ENCODE results near the gene VRTN.
"Not testable (repeated sequence)": the region's sequence is repeated elsewhere in the genome, so short reads cannot be mapped to it uniquely, and the experiment has no call there.

The VRTN gene

DNA sequence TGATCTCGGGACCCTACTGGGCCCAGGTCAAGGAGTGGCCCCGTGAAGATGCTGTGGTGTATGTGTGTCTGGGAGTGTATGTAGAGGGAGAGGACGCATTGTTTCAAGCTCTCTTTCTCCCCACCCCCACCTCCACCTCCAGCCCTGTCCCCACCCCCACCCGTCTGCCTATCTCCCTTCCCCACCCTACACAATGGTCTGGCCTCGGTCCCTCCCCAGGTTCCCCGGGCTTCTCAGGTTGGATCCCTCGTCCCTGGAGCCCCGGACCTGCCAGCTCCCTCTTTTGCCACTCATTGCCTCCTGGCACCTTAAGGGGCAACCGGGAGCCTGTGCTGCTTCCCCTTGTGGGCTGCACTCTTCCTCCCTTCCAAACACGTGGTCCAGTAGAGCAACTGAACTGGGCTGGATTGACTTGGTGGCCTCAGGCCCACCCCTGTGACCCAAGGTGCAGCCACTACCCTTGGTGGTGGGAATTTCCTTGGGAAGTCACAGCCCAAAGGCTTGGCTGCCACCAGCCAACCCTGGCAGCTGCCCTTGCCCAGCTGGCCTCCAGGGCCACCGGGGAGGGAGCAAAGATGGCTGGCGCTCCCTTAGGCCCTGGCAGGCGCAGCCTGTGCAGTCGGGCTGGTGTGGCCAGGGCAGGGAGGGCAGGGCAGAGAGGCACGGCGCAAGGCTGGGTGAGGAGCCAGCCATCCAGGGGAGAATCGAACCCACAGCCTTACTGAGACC is 628 bp downstream of the VRTN start:
- DNase-seq (ENCODE audit: extremely low read depth in 1 of 2, low read depth in 1 of 2) = no peak

DNA sequence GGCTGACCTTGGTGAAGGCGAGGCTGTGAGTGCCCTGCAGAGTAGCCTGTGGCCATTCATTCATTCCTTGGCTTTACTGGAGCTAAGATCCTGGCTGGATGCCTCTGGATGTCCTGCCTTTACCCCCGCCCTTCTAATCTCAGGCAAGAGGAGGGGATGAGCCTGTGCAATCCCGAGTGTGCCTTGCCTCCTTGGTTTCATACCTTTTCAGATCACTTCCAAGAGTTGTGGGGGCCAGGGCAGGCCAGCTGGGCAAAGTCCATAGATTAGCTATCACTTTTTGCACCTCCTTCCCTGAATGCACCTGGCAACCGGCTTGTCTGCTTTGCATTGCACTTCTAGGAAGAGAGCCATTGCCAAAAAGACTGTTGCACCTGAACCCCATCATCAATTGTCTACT is 1.5 kb downstream of the VRTN start:
- DNase-seq (ENCODE audit: extremely low read depth in 1 of 2, low read depth in 1 of 2) = no peak

DNA sequence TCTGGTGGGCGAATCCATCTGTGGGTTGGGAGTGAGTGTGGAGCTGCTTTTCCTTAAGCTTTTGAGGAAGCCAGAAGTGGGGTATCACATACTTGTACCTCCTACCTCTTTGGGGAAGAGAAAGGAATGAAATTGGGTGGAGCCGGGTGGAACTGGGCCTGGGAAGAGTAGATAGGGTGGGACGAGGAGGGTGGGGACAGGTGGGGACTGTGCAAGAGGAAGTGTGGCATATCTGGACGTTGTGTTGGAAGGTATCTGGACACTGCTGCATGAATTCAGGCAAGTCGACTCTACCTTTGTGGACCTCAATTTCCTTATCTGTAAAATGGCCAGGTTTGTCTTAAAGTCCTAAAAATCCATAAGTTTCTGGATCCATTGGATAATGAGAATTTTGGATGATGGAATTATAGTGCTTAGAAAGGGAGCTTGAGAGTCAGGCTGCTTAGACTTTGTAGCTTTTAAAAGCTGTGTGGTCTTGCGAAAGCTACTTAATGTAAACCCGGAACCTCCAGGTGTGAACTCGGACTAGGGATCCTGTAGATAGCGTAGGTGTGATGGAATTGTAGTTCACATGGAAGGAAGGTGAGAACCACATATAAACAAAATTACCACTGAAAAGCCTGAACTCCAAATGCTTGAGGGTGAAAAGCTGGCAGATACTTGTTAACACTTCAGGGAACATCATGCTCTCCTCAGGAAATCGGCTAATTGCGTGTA is 2.1 kb downstream of the VRTN start:
- no peak for DNase-seq (ENCODE audit: extremely low read depth in 1 of 2, low read depth in 1 of 2)

DNA sequence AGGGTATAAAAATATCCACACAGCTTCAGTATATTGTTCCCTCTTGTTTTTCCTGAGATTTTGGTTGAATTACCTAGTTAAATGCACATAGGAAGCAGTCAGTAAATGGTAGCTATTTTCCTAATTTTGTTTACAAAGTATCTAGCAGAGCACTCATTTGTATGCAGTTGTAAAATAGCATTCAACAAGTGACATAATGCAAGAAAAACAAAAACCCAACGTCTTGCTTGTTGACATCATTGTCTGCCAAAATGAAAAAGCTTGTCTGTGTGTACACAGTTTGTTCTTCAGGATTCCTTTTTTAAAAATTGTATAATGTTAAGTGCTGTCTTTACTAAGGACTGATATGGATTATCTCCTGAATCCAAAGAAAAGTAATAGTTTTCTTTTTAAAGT is 2.7 kb downstream of the VRTN start:
- DNase-seq (ENCODE audit: extremely low read depth in 1 of 2, low read depth in 1 of 2) = no peak

DNA sequence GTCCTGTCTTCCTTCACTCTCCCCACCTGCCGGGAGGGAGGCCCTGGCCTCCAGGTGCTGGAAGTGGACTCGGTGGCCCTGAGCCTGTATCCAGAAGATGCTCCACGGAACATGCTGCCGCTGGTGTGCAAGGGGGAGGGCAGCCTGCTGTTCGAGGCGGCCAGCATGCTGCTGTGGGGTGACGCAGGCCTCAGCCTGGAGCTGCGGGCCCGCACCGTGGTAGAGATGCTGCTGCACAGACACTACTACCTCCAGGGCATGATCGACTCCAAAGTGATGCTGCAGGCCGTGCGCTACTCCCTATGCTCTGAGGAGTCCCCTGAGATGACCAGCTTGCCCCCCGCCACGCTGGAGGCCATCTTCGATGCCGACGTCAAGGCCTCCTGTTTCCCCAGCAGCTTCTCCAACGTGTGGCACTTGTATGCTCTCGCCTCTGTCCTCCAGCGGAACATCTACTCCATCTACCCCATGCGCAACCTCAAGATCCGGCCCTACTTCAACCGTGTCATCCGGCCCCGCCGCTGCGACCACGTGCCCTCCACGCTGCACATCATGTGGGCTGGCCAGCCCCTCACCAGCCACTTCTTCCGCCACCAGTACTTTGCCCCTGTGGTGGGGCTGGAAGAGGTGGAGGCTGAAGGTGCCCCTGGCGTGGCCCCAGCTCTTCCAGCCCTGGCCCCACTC is 8.8 kb downstream of the VRTN start:
- no peak for DNase-seq (ENCODE audit: extremely low read depth in 1 of 2, low read depth in 1 of 2)

DNA sequence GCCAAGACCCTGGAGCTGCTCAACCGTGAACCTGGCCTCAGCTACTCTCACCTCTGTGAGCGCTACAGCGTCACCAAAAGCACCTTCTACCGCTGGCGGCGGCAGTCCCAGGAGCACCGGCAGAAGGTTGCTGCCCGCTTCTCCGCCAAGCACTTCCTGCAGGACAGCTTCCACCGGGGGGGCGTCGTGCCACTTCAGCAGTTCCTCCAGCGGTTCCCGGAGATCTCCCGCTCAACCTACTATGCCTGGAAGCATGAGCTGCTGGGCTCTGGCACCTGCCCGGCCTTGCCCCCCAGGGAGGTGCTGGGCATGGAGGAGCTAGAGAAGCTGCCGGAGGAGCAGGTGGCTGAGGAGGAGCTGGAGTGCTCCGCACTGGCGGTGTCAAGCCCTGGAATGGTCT is 9.3 kb downstream of the VRTN start:
- no peak for DNase-seq (ENCODE audit: extremely low read depth in 1 of 2, low read depth in 1 of 2)

DNA sequence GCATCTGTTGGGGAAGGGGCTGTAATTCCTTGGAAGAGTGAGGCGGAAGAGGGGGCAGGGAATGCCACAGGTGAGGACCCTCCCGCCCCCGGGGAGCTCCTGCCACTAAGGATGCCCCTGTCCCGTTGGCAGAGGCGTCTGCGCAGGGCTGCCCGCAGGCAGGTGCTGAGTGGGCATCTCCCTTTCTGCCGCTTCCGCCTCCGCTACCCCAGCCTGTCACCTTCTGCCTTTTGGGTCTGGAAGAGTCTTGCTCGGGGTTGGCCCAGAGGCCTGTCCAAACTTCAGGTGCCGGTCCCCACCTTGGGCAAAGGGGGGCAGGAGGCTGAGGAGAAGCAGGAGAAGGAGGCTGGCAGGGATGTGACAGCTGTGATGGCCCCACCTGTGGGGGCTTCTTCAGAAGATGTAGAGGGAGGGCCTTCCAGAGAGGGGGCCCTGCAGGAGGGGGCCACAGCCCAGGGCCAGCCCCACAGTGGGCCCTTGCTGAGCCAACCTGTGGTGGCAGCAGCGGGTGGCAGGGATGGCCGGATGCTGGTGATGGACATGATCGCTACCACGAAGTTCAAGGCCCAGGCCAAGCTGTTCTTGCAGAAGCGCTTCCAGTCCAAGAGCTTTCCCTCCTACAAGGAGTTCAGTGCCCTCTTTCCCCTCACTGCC is 10.0 kb downstream of the VRTN start:
- no peak for DNase-seq (ENCODE audit: extremely low read depth in 1 of 2, low read depth in 1 of 2)

DNA sequence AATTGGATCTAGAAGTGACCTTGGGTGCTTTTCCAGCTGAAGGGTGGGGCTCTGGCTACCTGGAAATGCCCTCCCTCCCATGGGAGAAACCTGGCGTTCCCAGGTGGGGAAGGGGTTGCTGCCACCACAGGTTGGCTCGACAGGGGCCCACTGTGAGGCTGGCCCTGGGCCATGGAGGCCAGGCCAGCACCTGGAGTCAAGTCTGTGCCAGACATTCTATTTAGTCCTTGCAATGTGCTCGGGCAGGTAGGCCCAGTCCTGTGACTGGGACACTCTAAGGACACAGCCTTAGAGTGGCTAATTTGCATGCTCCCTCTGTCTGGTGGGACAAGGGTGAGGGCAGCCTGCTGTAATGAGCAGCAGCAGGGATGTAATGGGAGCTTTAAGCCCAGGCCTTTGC is 11.9 kb downstream of the VRTN start:
- no peak for DNase-seq (ENCODE audit: extremely low read depth in 1 of 2, low read depth in 1 of 2)

DNA sequence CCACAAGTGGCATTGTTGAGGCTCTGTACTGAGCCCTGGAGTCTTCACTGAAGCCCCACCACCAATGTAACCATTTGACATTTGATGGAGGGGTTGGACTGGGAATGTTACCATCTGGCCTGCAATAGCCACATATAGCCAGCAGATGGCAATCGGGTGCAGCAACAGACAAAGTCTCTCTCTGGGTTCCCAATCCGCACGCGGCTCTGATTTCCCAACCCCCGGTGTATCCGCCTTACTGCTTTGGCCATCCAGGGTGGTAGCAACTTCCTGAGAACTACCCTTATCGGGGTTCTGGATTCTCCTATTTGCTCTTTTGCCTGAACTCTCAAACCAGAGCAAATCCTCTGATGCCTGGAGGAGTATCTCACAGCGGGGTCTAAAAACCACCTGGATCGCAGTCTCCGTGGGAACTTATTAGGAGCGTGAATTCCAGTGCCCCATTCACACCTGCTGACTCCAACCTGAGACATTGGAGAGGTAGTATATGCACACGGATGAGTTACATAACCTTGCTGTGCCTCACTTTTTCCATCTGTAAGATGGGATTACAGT is 14.2 kb downstream of the VRTN start:
- DNase-seq (ENCODE audit: extremely low read depth in 1 of 2, low read depth in 1 of 2) = peak; percentile 20 to 35

DNA sequence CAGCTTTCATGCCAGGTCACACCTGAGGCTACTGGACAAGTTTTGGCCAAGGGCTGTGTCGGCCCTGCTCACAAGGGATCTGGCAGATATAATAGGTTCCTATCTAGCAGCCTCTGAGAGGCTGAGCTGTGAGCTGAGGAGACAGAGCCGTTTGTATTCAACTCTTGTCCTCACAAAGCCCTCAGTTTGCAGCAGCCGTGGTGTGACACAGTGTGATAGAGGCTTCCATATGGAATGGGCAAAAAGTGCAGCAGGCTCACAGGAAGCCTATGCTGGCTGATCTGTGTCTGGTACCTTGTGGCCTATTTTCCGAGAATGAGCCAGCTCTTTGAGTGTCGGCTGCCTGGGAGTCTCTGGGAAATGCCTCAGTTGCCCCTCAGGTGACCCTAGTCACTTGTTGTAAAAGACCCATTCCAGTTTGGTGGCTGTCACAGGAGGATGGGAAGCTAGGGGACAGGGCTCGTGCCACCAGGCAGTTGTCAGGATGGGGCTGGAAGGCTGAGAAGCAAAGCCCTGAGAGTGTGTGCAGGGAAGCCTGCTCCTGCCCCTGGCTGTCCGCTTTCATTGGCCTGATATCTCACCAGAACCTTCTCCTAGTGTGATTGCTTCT is 16.1 kb downstream of the VRTN start:
- no peak for DNase-seq (ENCODE audit: extremely low read depth in 1 of 2, low read depth in 1 of 2)

DNA sequence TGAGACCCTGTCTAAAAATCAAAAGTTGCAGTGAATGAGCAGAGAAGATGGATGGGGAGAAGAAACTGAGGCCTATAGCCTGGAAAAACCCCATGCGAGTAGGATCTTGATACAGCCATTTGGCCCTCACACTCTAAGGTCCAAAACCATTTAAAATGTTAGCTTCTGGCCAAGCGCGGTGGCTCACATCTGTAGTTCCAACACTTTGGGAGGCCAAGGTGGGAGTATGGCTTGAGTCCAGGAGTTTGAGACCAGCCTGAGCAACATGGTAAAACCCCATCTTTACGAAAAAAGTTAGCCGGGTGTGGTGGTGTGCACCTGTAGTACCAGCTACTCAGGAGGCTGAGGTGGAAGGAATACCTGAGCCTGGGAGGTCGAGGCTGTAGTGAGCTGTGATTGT is 19.8 kb downstream of the VRTN start:
- DNase-seq (ENCODE audit: extremely low read depth in 1 of 2, low read depth in 1 of 2) = no peak

DNA sequence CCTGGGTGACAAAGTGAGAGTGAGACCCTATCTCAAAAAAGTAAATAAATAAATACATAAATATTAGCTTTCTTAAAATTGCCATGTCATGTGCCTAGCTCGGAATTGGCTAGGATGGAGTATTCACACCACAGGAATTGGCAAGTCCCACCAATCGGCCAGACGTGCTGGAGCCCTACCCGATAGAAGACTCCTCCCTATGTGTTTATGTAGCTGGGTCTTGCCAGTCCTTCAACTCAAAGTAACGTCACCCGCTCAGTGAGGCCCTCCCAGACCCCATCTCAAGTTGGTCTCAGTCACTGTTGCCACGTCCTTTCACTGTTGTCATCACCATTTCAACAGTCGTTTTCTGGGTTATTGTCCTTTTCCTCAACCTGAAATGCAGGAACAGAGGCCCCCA is 20.2 kb downstream of the VRTN start:
- DNase-seq (ENCODE audit: extremely low read depth in 1 of 2, low read depth in 1 of 2) = no peak

DNA sequence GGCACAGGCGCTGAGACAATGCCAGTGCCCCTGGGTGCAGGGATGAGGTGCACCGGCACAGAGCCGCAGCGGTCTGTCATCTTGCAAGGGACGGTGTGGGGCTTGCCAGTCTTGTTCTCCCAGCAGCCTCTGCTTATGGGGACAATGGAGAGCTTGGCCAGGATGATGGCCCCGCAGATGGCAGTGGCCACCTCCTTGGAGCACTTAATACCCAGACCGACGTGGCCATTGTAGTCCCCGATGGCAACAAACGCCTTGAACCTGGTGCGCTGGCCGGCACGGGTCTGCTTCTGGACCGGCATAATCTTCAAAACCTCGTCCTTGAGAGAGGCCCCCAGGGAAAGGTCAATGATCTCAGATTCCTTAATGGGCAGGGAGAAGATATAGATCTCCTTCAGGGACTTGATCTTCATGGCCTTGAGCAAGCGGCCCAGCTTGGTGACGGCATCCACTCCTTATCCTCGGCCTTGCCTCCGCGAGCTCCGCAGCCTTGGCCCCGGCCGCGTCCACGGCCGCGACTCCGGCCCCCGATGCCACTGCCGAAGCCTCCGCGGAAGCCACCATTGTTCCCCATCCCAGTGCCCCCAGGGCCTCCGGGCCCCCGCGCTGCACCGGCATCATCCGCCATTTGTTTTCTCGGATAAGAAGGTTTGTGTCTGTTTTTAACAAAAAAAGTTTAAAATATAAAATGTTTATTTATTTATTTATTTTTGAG is 29.9 kb downstream of the VRTN start:
- no peak for DNase-seq (ENCODE audit: extremely low read depth in 1 of 2, low read depth in 1 of 2)

DNA sequence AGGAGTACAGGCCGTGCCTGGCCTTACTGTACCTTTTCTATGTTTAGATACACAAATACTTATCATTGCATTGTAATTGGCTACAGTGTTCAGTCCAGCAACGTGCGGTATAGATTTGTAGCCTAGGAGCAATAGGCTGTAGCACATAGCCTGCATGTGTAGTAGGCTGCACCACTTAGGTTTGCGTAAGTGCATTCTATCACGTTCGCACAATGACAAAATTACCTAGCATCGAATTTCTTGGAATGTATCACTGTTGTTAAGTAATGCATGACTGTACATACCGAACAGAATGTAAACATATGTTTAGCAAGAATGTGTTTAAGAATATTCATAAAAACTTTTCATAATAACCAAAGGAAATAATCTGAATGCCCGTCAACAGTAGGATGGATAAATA is 31.9 kb downstream of the VRTN start:
- no peak for DNase-seq (ENCODE audit: extremely low read depth in 1 of 2, low read depth in 1 of 2)

DNA sequence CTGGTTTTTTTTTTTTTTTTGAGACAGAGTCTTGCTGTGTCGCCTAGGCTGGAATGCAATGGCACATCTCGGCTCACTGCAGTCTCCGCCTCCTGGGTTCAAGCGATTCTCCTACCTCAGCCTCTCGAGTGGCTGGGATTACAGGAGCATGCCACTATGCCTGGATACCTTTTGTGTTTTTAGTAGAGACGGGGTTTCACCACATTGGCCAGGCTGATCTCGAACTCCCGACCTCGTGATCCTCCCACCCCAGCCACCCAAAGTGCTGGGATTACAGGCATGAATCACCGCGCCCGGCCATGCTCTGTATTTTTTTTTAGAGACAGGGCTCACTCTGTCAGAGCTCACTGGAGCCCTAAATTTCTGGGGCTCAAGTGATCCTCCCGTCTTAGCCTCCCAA is 32.6 kb downstream of the VRTN start:
- DNase-seq (ENCODE audit: extremely low read depth in 1 of 2, low read depth in 1 of 2) = no peak

DNA sequence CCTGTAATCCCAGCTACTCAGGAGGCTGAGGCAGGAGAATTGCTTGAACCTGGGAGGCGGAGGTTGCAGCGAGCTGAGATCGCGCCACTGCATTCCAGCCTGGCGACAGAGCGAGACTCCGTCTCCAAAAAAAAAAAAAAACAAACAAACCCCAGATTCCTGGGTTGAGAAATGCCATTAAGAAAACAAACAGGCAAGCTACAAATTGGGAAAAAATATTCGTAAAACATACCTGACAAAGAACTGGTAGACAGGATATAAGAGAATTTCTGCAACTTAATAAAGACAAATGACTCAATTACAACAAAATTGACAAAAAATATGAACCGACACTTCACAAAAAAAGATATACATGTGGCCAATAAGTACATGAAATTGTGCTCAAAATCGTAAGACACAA is 33.3 kb downstream of the VRTN start:
- DNase-seq (ENCODE audit: extremely low read depth in 1 of 2, low read depth in 1 of 2) = not testable (repeated sequence)

DNA sequence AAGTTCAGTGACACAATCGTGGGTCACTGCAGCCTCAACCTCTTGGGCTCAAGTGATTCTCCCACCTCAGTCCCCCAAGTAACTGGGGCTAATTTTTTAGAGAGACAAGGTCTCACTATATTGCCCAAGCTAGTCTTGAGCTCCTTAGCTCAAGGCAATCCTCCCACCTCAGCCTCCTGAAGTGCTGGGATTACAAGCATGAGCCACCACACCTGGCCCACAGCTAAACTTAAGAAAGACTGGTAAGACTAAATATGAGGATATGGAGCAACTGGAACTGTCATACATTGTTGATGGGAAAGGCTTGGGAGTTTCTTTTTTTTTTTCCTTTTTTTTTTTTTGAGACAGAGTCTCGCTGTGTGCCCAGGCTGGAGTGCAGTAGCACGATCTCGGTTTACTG is 34.0 kb downstream of the VRTN start:
- no peak for DNase-seq (ENCODE audit: extremely low read depth in 1 of 2, low read depth in 1 of 2)

DNA sequence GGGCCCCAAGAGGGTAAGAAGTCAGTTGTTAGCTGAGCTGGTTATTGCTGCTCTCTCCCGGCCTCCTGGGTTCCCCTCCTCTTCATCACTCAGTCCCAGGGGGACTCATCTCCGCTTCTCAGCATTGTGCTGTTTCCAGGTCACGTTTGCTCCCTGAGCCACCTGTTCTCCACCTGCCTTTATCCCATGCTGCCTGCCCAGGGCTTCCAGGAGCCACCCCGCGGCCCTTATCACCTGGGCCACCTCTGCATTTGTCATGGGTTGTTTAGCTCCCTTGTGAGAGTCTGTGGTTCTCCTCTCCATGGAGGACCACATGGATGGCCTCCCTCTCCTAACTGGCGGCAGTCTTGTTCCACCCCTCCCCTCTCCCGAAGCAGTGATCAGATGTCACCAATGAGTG is 41.7 kb downstream of the VRTN start:
- DNase-seq (ENCODE audit: extremely low read depth in 1 of 2, low read depth in 1 of 2) = no peak

DNA sequence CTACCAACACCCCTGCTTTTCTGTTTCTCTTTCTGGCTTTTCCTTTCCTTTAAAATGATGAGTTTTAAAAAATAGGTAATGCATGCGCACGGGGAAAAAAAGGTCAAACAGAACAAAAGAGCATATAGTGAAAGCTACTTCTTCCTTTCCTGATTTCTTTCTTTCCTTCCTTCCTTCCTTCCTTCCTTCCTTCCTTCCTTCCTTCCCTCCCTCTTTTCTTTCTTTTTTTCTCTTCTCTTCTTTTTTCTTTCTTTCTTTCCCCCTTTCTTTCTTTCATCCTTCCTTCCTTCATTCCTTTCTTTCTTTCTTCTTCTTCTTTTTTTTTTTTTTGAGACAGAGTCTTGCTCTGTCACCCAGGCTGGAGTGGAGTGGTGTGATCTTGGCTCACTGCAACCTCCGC is 42.2 kb downstream of the VRTN start:
- not testable (repeated sequence) for DNase-seq (ENCODE audit: extremely low read depth in 1 of 2, low read depth in 1 of 2)

DNA sequence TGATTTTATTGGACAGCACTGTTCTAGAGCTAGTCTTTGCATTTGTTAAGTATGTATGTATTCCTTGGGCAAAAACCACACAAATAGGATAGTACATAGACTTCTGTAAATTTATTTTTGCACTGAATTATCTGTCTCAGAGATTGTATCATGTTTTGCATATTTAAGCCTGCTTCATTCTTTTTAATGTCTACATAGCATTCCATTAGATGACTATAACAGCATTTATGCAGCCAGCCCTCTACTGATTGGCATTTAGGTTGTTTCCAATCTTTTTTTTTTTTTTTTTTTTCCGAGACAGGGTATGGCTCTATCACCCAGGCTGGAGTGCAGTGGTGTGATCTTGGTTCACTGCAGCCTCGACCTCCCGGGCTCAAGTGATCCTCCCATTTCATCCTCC is 43.2 kb downstream of the VRTN start:
- DNase-seq (ENCODE audit: extremely low read depth in 1 of 2, low read depth in 1 of 2) = no peak

All from stimulated activated CD8-positive, alpha-beta memory T cell treated with anti-CD3 and anti-CD28 coated beads, Interleukin-7, amount 100 ng/mL, for 48 hours (primary cell).